OCI-M2 (cell line): ENCODE measurements around the gene ZDHHC23.

Experiments
- DNase-seq: peaks from one replicate; lab custom pipeline; 2025; ENCODE audit not compliant: unreplicated experiment; lab: John Stamatoyannopoulos, UW

The ZDHHC23 gene, protein sequence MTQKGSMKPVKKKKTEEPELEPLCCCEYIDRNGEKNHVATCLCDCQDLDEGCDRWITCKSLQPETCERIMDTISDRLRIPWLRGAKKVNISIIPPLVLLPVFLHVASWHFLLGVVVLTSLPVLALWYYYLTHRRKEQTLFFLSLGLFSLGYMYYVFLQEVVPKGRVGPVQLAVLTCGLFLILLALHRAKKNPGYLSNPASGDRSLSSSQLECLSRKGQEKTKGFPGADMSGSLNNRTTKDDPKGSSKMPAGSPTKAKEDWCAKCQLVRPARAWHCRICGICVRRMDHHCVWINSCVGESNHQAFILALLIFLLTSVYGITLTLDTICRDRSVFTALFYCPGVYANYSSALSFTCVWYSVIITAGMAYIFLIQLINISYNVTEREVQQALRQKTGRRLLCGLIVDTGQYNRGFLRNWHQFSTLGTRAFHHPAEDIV

DNA sequence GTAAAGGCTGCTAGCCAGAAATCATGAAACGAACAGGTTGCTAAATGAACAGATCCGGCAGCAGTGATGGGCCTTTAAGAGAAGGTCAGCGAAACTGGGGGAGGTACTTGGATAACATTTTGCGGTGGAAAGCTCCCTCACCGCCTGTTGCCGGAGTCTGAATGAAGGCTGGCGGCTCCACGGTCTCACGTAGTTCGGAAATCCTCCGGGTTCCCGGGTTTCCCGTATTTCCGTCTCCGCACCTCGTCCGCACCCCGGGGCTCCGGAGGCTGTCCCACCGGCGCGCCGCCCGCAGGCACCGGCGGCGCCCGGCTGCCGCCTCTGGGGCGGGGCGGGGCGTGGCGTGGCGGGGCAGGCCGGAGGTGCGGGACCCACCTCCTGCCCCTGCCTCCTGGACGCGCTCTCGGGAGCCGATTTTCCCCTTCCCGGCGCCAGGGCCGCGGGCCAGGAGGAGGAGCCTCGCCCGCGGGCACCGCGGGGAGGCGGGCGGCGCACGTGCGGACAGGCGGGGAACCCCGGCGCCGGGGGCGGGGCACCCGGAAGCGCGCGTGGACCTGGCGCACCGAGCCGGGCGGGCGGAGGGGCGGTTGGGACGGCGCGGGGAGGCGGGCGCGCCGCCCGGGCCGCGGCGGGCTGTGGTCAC lies at the start of gene ZDHHC23:
TSS of gene ZDHHC23 (plus strand) at position 642 of the 643 bp plus-strand sequence. CDS start 790 bp downstream, outside the sequence.
- no peak for DNase-seq

DNA sequence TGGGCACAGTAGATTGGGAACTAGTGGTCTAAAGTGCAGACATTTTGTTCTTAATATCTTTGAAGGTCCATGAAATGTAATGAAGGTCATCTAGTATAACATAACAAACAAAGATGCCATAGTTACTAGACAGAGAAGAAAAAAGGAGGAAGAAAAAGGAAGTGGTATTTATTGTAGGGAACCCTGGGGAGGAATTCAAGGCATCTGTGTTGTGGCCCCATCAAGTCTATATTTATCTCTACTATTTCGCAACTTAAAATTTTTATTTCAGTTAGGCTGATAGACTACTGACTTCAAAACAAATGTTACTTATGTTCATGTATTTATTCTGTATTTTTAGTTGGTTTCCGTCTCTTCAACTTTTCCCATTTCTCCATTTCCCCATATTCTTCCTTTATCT lies 48.9 kb upstream of the ZDHHC23 start:
- no peak for DNase-seq

DNA sequence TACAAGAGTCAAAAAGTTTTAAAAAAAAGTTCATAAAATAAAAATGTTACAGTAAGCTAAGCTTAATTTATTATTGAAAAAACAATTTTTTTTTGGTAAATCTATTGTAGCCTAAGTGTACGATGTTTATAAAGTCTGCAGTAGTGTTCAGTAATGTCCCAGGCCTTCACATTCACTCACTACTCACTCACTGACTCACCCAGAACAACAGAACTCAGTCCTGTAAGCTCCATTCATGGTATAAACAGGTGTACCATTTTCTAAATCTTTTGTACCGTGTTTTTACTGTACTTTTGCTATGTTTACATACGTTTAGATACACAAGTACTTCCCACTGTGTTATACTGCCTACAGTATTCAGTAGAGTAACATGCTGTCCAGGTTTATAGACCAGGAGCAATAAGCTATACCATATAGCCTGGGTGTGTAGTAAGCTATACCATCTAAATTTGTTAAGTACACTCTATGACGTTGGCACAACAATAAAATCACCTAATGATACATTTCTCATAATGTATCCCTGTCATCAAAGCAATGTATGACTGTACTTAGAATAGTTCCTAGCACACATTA lies 41.2 kb upstream of the ZDHHC23 start:
- DNase-seq: no peak

DNA sequence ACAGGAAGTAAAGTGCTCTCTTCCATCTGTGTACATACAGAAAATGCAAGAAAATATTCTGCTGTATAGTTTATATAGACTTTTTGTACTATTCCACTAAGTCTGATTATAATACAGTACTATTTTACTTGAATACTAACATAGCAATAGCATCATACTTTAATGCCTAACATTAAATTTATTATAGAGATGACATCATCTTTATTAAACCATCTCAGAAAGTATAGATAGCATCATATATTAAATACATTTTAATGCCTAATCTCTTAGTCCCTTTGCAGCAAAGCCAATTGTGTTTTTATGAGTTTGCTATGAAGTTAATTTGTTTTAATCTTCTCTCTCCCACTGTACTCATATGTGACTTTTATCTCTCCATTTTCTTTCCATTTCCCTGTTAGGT lies 39.7 kb upstream of the ZDHHC23 start:
- no peak for DNase-seq

DNA sequence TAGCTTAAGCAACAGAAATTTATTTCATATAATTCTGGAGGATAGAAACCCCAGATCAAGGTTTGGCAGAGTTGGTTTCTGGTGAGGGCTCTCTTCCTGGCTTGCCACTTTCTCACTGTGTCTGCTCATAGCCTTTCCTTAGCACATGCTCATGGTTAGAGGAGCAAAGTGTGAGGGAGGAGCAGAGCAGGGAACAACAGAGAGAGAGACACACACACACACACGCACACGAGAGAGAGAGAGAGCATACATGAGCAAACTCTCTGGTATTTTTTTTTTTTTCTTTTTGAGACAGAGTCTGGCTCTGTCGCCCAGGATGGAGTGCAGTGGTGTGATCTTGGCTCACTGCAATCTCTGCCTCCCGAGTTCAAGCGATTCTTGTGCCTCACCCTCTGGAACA lies 36.8 kb upstream of the ZDHHC23 start:
- no peak for DNase-seq

DNA sequence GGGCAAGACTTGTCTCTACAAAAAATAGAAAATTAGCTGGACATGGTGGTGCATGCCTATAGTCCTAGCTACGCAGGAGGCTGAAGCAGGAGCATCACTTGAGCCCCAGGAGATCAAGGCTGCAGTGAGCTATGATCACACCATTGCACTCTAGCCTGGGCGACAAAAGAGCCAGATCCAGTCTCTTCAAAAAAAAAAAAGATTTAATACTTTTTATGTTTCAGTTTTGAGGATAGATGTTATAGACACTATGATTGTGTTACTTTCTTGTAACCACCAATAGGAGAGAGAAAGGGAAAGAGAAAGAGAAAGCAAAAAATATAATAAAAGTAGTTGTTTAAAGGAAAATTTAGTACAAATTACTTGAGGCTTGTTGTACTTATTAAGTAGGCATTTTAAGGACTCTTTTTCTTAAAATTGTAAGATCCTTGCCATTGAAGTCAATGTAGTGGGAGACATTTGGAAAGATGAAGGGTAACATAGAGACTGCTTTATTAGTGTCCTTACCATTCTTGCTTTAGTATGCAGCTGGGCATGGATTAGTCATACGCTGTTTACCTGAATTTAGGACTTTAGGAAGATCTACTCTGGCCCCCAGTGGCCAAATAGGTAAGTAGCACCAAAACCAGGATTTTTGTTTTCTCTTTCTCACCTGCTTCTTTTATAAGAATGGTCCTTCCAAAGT lies 35.1 kb upstream of the ZDHHC23 start:
- no peak for DNase-seq

DNA sequence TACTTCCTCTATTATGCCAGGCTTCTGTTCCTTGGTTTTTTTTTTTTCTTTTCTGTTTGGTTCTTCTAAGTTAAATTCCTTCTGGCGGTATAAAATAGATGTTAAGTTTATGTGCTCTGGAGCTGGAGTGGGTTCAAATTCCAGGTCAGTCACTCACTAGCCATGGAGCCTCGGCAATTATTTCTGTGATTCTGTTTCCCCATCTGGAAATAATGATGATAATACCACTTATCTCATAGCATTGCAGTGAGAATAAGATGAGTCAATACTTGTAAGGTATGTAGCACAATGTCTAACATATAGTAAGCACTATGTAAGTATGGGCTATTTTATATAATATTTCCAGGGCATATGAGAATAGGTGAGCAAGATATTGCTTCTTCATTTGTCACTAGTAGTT lies 33.2 kb upstream of the ZDHHC23 start:
- no peak for DNase-seq

DNA sequence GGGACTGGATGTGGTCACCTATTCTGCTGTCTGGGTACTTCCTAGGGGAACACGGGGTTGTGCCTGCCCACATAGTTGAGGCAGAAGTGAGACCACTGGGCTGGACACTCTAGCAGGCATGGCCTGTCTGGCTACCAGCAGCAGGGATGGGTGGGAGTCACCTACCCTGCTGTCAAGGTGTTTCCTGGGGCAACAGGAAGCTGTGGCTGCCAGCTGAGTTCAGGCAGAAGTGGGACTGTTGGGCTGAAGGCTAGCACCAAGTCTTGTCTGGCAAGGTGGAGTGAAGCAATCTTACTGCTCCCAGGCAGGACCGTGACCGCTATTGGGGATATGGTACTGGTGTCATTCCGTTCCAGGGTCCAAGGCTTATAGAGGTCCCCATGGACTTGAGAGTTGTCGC lies 20.3 kb upstream of the ZDHHC23 start:
- no peak for DNase-seq

DNA sequence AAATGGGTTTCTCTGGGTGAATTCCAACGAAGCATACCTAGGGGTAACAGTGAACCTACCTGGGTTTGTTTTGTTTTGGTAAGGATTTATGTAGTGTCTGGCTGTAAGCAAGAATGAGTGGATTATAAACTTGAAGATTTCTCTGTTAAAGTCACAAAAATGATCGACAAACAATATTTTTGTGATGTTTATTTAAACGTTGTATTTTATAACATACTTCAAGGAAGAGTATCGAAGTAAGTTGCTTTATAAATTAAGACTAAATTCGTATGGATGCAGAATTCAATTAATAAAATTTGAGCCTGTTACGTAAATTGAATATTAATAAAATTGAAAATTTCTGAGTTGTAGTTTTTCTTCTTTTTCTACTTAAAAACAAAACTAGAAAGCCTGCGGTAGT lies 982 bp upstream of the ZDHHC23 start:
- DNase-seq: no peak

DNA sequence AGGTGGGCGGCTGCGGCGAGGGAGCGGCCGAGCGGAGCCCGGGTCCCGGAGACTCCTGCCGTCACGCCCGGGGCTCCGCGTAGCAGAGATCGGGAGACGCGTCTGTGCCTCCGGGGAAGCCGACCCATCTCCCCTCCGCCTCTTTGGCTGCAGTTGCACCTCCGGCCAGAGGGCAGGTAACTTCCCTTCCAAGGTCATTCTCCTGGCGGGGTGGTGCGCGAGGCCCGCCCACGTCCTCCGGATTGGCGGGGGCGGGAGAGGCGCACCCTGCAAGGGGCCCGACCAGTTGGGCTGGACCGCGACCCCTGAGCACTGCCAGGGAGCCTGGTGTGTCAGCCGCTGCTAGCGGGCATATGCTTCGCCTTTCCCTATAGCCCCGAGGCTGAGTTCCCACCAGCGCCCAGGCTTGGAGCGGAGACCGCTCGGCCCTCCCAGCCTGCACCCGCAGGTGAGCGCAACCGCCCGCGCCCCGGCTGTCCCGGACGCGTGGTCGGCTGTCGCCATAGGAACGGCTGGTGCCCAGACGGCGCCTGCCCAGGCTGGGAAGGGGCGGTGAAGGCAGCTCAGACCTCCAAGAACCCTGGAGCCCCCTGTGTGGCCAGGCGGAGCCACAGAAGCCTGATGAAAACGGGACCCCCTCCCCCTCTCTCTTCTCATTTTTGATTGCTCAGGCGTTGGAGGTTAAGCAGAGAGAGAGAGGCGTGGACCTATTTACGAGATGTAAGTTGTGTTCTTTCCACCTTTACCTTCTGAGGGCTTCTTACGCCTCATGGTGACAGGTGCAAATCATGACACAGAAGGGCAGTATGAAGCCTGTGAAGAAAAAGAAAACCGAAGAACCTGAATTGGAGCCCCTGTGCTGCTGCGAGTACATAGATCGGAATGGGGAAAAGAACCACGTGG lies 453 bp downstream of the ZDHHC23 start:
- DNase-seq: no peak

DNA sequence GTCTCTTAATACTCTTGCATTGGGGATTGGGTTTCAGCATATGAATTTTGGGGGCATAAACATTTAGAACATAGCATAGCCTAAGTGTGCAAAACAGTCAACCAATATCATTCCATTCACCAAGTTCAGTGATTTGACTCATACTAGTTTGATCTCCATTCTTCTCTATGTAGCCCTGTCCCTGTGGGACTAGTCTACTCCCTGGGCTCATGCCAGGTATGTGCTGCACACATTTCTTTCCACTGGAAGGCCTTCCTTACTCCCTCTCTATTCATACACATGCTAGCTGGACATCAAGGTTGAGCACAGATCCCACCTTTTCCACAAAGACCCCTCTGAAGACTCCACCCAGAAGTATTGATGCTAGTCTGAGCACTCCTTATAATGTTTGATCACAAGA lies 5.1 kb downstream of the ZDHHC23 start:
- DNase-seq: no peak

DNA sequence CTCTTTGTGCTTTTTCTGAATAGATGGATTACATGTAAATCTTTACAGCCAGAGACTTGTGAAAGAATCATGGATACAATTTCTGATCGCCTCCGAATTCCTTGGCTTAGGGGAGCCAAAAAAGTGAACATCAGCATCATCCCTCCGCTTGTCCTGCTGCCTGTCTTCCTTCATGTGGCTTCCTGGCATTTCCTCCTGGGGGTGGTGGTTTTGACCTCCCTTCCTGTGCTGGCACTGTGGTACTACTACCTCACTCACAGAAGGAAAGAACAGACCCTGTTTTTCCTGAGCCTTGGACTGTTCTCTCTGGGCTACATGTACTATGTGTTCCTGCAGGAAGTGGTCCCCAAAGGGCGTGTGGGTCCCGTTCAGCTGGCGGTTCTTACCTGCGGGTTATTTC lies 5.9 kb downstream of the ZDHHC23 start:
- DNase-seq: no peak

DNA sequence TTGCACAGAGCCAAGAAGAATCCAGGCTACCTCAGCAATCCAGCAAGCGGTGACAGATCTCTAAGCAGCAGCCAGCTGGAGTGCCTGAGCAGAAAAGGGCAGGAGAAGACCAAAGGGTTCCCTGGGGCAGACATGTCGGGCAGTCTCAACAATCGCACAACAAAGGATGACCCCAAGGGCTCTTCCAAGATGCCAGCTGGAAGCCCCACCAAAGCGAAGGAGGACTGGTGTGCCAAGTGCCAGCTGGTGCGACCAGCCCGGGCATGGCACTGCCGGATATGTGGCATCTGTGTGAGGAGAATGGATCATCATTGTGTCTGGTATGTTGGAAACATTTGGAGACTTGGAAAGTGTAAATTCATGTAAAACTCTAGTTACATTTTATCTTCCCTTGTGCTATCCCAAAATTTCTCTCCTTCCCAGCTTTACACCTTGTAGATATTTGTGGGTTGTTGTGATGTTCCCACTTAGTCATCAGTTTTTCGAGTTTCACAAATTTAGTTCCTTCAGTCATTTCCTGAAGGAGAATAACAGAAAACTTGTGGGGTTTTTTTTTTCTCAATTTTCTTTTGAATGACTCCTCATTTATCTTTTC lies 6.4 kb downstream of the ZDHHC23 start:
- DNase-seq: no peak

DNA sequence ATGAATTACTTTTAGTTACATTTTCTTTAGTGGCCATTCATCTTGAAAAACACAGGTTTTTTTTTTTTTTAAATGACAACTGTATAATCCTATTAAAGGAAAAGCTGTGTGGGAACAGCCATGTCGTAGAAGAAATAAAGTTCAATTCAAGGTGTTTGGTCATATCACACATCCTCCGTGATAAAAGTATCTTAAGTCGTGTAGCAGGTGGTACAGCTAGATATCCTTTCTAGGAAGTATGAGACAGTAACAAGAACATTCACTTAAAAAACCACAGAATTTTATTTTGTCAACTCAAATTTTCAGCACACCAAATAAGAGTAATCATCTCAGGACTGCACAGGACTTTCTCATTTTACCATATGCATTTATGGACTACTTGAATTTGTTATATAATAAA lies 16.1 kb downstream of the ZDHHC23 start:
- DNase-seq: no peak

DNA sequence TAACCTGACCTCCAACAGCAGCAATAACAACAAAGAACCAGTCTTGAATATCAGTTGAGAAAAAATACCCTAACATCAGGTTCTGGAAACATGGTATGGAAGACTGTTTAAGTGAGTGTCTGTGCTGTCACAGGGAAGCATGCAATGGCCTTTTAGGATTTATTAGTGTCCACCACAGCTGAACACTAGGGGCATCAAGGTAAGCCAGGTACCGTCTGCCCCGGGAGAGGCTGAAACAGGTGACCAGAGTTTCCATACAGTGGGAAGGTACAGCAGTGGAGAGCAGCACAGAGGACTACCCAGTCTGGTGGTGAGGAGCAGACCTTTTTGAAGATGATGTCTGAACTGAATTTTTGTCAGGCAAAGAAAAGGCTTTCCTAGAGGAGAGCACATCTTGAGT lies 18.4 kb downstream of the ZDHHC23 start:
- DNase-seq: no peak

DNA sequence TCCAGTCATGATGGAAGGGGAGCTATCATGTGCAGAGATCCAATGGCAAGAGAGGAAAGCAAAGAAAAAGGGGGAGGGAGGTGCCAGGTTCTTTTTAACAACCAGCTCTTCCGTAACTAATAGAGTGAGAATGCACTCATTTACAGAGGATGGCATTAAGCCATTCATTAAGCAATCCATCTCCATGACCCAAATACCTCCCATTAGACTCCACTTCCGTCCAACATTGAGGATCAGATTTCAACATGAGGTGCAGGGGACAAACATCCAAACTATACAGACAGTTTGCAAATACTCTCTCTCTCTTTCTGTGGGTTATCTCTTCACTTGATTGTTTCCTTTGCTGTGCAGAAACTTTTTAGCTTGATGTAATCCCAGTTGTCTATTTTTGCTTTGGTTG lies 21.2 kb downstream of the ZDHHC23 start:
- DNase-seq: no peak

DNA sequence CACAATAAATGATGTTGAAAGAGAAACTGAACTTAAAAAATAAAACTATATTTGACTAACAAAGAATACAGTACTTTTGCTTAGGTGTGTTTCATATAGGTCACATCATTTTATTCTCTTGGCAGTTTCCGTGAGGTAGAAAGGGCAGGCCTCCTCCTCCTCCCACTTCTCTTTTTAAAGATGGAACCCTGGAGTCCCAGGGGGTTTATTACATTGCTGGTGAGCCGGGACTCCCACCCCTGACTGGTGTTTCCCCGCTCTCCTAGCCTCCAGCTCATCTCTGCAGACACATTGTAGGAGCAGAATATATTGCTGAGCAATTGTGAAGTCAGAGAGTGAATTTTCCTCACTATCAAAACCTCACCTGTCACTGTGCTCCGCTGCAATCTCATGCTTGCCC lies 30.0 kb downstream of the ZDHHC23 start:
- no peak for DNase-seq

DNA sequence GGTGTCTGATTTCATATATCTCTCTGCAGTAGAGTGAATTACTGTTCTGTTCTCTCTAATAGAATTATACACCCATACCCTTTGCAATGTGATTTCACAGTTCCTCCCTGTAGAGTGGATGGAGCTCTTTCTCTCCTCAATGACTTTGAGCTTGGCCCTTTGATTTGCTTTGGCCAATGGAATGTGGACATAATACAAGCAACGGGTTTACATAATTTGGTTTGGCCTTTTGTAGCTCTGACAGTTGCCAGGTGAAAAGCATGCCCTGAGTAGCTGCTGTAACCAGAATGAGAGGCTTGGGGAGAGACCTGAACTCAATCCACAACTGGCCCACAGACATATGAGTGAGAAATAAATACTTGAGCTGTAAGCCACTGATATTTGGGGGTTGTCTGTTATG lies 32.1 kb downstream of the ZDHHC23 start:
- DNase-seq: no peak

DNA sequence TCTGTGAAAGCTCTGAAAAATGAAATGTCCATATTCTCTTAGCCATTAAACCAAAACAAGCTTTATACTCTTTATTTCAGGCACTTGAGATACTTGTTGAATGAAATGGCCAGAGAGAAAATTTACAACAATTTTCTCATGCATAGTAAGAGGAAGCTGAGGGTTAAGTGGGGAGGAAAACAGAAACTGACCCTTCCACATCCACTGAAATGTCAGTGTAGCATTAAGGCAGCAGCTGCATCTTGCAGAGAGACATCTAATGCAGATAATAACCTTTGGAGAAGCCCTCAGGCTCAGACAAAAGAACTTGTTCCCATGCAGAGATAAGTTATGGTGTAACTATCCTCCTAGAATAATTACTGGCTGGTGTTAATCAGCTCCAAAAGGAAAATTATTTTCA lies 34.0 kb downstream of the ZDHHC23 start:
- DNase-seq: no peak

DNA sequence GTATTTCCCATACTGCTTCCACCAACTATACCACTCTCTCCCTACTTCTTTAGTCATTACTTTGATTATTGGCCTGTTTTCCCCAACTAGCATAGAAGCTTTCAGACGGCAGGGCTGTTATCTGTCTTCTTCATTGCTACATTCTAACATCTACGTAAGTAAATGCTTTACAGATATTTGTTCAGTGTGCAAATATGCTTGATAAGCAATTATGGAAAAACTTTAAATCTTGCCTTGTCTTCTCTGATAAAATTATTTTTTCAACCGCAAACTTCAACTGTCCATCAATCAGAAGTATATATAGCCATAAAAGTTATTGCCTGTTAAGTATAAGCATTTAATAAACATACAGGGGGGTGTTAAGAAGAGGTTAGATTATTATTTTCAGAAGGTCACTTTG lies 35.7 kb downstream of the ZDHHC23 start:
- no peak for DNase-seq
